ENCODE measurements around the gene PCBD2. TPM values are rescaled to one million over a fixed set of nuclear protein-coding genes. Genes with fewer than 3 reads are reported as not detected.
A peak's percentile ranks its signal among the peaks of the same experiment; 100 is the strongest.

Gene PCBD2
- total RNA-seq, 4 donors from 2014 or later, result 8.0 to 12.8 (median 8.8) TPM

DNA sequence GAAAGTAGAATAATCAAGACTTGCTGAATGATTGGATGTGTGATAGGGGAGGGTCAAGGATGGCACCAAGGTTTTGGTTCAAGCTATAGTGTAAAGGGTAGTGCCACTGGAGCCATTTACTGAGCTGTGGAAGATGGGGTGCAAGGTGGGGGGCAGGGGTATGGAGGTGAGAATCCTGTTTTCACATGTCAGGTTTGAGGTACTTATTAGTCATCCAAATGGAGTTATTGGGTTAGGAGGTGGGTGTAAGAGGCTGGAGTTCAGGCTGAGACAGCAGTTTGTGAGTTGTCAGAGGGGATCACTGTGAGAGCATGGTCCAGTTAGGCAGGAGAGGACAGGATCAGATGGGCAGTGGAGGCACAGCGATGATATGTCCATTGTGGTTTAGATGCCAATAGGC, 8.9 kb downstream of the PCBD2 start:
- Histone ChIP-seq H3K4me3 (no peak overlapping the region), H3K4me1 (peaks cover 0 to 29% (median 0%) of the 10 kb centered on the region in 3 donors), H3K27me3 (no peaks in the 10 kb centered on the region), H3K9me3 (no peaks in the 10 kb centered on the region), H3K36me3 (peaks cover 0 to 95% (median 5%) of the 10 kb centered on the region in 3 donors), H3K27ac (no peak overlapping the region)
- intact Hi-C loops (cut with DNase I), result no loop called here
- no peak for TF ChIP-seq POLR2A (IDR thresholded peaks at IDR 0.05)
- TF ChIP-seq, protein P1, sequence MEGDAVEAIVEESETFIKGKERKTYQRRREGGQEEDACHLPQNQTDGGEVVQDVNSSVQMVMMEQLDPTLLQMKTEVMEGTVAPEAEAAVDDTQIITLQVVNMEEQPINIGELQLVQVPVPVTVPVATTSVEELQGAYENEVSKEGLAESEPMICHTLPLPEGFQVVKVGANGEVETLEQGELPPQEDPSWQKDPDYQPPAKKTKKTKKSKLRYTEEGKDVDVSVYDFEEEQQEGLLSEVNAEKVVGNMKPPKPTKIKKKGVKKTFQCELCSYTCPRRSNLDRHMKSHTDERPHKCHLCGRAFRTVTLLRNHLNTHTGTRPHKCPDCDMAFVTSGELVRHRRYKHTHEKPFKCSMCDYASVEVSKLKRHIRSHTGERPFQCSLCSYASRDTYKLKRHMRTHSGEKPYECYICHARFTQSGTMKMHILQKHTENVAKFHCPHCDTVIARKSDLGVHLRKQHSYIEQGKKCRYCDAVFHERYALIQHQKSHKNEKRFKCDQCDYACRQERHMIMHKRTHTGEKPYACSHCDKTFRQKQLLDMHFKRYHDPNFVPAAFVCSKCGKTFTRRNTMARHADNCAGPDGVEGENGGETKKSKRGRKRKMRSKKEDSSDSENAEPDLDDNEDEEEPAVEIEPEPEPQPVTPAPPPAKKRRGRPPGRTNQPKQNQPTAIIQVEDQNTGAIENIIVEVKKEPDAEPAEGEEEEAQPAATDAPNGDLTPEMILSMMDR (IDR thresholded peaks at IDR 0.05), result no peak
- WGBS, 2 donors, result 89 to 100% methylated on average over 1 of the region's 1 CpG
- no peak for DNase-seq

DNA sequence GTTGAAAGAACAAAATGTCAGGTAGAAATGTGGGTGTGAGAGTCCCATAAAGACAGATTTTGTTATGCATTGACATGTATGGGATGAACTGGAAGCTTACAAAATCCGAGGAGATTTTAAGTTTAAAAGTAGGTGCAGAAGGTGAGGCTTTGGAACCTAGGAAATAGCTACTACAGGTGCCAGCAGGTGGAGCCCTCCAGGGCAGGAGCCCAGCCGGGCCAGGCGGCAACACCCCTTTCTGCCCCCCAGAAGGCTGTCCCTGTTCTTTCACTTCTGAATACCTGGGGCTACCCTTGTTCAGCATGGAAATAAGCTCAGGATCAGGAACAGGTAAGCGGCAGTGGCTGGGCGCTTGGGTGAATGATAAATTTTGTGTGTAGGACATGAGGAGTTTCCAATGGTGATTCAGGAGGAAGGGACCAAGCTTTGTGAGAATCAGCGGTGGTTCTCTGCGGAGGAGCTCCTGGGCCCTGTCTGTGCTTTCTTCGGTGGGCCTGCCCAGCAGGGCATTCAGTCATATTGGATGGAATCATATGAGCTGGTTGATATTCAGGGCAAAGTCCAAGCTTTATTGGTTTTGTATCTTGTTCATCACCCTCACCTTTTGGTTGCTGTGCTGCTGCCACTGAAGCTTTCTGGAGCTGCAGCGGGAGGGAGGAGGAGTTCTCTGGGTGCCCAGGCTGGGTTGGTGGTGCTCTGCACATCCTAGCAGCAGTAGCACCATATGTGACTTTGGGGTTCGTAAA, 12.3 kb downstream of the PCBD2 start:
- Histone ChIP-seq H3K27me3 (no peaks in the 10 kb centered on the region), H3K4me3 (no peak overlapping the region), H3K4me1 (peaks cover 0 to 12% (median 0%) of the 10 kb centered on the region in 3 donors), H3K9me3 (no peaks in the 10 kb centered on the region), H3K36me3 (peaks cover 4 to 72% (median 5%) of the 10 kb centered on the region in 3 donors), H3K27ac (no peak overlapping the region)
- TF ChIP-seq, protein P1 (IDR thresholded peaks at IDR 0.05), result peak in 3 of 6 experiments; percentile 14 to 49 (median 44)
- TF ChIP-seq POLR2A (IDR thresholded peaks at IDR 0.05), result no peak
- intact Hi-C loops (cut with DNase I), result no loop called here
- no peak for DNase-seq
- 74 to 75% methylated on average over 10 of the region's 10 CpGs for WGBS, 2 donors

DNA sequence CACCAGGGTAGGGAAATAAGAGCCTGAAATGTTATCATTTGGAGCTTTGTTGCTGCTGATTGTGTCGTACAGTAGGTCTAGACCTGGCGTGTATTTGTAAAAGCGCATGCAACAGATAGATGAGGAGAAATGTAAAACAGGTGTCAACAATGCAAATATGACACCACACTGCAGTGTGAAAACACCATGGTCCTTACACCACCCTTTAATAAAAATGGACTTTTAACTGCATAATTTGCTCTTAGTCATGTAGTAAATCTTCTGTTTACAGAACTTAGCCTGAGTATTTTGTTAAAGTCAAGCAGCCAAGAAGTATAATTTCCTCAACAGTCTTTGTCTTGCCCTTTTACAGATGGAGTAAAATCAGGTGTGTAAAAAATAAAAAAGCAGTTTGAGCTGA, 13.9 kb downstream of the PCBD2 start:
- no peaks in the 10 kb centered on the region for H3K27me3 ChIP-seq
- H3K4me1 ChIP-seq, result peaks cover 0 to 9% (median 0%) of the 10 kb centered on the region in 3 donors
- no peak overlapping the region for H3K4me3 ChIP-seq
- no peaks in the 10 kb centered on the region for H3K9me3 ChIP-seq
- no peak overlapping the region for H3K27ac ChIP-seq
- no peak for DNase-seq
- 82 to 89% methylated on average over 3 of the region's 3 CpGs for WGBS, 2 donors
- H3K36me3 ChIP-seq, result peaks cover 4 to 56% (median 5%) of the 10 kb centered on the region in 3 donors
- TF ChIP-seq, protein P1 (IDR thresholded peaks at IDR 0.05), result no peak
- TF ChIP-seq POLR2A (IDR thresholded peaks at IDR 0.05), result no peak
- intact Hi-C loops (cut with DNase I), result no loop called here

DNA sequence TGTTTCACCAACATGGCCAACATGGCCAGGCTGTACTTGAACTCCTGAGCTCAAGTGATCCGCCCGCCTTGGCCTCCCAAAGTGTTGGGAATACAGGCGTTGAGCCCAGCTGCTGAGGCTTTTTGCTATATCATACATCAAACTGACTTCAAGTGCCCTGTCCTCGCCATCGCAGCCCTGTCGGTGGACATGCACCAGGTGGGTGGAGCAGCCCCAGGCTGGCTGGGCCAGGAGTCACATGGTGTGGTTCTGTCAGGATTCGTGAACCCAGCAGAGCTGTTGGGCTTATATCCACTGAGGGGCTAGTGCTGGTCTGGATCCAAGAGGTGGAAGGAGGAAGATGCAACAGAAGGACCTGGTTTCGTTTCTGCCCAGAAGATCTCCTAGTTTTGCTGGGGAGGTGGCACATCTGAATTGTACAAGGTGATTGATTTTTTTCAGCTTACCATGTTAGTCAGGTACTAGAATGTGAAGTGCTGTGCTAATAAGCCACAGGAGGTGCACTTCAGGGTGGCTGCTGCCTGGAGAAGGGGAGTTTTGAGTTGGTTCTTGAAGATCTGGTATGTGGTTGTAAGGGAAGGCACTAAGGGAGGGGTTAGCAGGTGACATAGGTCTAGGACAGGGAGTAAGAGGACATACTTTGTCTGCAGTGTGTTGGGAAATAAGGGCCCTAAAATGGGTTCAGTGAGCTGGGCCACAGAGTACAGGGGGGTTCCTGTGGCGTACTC, 16.1 kb downstream of the PCBD2 start:
- intact Hi-C loops (cut with DNase I), result no loop called here
- no peaks in the 10 kb centered on the region for H3K27me3 ChIP-seq
- WGBS, 2 donors, result 92 to 94% methylated on average over 2 to 6 of the region's 9 CpGs
- DNase-seq, result no peak
- no peak overlapping the region for H3K4me3 ChIP-seq
- H3K4me1 ChIP-seq, result peaks cover 0 to 9% (median 0%) of the 10 kb centered on the region in 3 donors
- no peaks in the 10 kb centered on the region for H3K9me3 ChIP-seq
- TF ChIP-seq, protein P1 (IDR thresholded peaks at IDR 0.05), result no peak
- TF ChIP-seq POLR2A (IDR thresholded peaks at IDR 0.05), result no peak
- H3K36me3 ChIP-seq, result peaks cover 4 to 34% (median 5%) of the 10 kb centered on the region in 3 donors
- H3K27ac ChIP-seq, result no peak overlapping the region

DNA sequence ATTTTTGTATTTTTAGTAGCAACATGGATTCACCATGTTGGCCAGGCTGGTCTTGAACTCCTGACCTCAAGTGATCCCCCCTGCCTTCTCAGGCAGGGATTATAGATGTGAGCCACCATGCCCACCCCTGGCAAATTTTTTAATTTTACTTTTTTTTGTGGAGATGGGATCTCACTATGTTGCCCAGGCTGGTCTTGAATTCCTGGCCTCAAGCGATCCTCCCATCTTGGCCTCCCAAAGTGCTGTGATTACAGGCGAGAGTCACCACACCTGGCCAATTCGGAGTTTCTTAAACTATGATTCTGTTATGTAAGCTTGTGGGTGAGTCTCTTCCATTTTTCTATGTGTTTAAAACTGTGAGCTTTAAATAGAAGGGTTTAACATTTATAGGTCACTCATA, 27.6 kb downstream of the PCBD2 start:
- Histone ChIP-seq H3K36me3 (peaks cover 0 to 31% (median 6%) of the 10 kb centered on the region in 3 donors), H3K9me3 (no peaks in the 10 kb centered on the region), H3K4me1 (peaks cover 0 to 3% (median 0%) of the 10 kb centered on the region in 3 donors), H3K27me3 (no peaks in the 10 kb centered on the region), H3K27ac (no peak overlapping the region), H3K4me3 (no peak overlapping the region)
- TF ChIP-seq, protein P1 (IDR thresholded peaks at IDR 0.05), result no peak
- TF ChIP-seq POLR2A (IDR thresholded peaks at IDR 0.05), result no peak
- no peak for DNase-seq
- 92 to 100% methylated on average over 3 of the region's 3 CpGs for WGBS, 2 donors
- intact Hi-C loops (cut with DNase I), result no loop called here

All from esophagus squamous epithelium (tissue), 5 donors.